Measurements from ENCODE around the gene PLA2G15. TPM values are rescaled to one million over a fixed set of nuclear protein-coding genes. Genes with fewer than 3 reads are reported as not detected.
A peak's percentile ranks its signal among the peaks of the same experiment; 100 is the strongest.

PLA2G15 gene, protein sequence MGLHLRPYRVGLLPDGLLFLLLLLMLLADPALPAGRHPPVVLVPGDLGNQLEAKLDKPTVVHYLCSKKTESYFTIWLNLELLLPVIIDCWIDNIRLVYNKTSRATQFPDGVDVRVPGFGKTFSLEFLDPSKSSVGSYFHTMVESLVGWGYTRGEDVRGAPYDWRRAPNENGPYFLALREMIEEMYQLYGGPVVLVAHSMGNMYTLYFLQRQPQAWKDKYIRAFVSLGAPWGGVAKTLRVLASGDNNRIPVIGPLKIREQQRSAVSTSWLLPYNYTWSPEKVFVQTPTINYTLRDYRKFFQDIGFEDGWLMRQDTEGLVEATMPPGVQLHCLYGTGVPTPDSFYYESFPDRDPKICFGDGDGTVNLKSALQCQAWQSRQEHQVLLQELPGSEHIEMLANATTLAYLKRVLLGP
- polyA plus RNA-seq (ENCODE audit: insufficient read length in 4 of 4), result 10 to 100 TPM; 21.6 to 27.0 (median 22.9) TPM

DNA sequence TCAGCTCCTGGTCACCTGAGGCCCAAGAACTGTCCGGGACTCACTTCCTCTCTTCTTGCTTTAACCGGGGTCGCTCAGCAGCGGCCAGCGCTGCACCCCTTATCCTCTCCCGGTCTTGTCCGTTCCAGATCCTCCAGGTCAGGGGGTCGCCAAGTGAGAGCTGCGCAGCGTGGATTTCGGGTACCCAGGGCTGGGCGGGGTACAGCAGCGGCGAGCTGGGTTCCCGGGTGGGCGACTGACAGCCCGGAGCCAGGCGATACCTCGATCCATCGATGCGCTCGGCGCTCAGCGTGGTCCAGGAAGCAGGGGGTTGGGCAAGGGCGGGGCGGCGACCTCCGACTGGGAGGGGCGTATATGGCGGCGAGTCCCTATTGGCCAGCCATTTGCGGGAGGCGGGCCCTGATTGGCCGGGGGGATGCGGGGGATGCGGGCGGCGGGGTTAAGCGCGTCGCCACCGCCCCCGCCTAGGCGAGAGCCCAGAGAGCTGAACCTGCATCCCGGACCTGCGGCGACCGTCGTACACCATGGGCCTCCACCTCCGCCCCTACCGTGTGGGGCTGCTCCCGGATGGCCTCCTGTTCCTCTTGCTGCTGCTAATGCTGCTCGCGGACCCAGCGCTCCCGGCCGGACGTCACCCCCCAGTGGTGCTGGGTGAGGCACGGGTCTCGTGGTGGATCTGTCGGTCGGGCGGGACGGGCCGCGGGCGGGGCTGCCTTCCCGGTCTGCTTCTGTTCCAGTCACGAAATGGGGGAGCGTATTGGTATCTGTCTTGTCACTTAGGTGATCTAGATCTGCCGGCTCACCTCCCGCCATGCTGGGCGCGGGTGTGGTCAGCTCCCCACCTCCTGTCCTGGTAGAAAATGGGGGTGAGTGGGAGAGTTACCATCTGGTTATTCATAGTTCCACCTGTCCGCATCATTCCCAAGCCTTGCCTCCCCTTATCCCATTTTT lies at the start of gene PLA2G15:
TSS of gene PLA2G15 (plus strand) at position 471 of the 951 bp plus-strand sequence. CDS start at position 525, 54 bp downstream.
- peak in 2 of 4 donors; percentile 90 to 92 for DNase-seq (ENCODE audit: low read depth in 4 of 4, low spot score in 2 of 4)

DNA sequence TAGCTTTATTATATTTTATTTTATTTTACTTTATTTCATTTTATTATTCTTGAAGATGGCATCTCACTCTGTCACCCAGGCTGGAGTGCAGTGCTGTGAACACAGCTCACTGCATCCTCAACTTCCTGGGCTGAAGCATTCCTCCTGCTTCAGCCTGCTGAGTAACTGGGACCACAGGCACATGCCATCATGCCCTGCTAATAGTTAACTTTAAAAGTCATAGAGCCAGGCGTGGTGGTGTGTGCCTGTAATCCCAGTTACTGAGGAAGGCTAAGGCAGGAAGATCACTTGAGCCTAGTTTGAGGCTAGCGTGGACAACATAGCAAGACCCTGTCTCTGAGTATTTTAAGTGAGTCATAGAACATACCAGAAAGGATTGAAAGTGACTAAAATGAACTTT lies 47.9 kb upstream of the PLA2G15 start:
- no peak for DNase-seq (ENCODE audit: low read depth in 4 of 4, low spot score in 2 of 4)

DNA sequence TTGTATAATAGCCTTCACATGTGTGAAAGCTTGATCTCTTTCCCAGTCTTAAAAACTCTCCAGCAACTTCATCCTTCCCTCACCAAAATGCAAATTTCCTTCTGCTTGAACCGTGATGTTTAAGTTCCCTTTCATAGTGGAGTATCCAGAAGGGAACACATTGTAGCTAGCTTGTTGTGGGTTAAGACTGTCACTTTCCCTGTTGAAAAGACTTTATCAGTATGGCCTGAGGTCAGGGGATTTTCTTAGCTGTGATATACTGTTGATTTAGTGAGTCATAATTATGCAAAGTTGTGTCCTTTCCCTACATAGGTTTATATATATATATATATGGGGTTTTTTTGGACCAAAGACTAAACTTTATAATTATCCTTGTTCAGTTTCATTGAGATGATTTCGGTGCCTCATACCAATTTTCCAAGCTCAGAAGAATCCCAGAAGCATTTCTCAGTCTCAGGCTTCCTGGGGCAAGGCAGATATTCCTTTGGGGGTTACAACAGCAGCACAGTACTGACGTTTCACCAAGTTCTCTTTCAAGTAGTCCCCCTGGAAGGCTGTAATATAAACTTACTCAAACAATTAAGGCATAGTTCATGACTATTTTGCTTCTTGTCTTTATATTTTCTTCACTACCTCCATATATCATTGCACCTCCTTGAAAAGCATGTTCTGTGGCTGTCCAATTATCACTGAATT lies 44.9 kb upstream of the PLA2G15 start:
- no peak for DNase-seq (ENCODE audit: low read depth in 4 of 4, low spot score in 2 of 4)

- peak in 2 of 4 donors; percentile 9 to 24 for DNase-seq (ENCODE audit: low read depth in 4 of 4, low spot score in 2 of 4)
These were observed 43.1 kb upstream of the PLA2G15 start for GRCh38 chr16:68202091-68202519.

GRCh38 chr16:68206245-68206644 lies 38.9 kb upstream of the PLA2G15 start:
- DNase-seq (ENCODE audit: low read depth in 4 of 4, low spot score in 2 of 4), result no peak

DNA sequence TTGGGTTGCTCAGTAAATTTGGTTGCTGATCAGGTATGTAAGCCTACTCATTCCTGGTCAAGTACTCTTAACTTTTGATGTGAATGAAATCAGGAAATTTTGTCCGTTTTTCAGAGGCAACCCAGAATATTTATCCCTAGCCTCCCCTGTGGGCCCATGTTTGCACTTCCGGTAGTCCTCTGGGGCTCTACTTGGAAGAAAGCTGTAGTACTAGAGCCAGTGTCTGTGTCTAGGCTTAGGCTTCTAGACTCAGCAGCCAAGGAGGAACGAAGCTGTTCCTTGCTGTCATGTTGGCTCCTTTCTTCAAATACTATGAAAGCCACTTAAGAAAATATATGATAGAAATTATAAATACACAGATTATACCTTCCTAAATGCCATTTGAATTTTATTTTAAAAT lies 30.4 kb upstream of the PLA2G15 start:
- DNase-seq (ENCODE audit: low read depth in 4 of 4, low spot score in 2 of 4), result no peak

DNA sequence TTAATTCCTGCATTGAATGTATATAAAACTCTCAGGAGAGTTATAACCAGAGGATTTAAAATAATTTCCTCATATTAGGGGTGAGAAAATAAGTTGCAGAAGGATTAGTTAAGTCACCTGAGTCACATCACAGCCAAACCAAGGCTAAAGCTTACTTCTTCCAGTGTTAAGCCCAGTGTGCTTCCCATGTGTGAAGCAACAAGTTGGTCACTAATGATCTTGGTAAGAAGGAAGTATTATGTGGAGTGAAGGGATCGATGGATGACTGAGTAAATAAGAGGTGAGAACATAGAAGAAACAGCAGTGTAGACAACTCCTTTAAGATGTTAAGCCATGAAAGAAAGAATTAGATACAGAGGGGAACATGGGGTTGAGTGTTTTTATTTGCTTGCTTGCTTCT lies 29.9 kb upstream of the PLA2G15 start:
- no peak for DNase-seq (ENCODE audit: low read depth in 4 of 4, low spot score in 2 of 4)

DNA sequence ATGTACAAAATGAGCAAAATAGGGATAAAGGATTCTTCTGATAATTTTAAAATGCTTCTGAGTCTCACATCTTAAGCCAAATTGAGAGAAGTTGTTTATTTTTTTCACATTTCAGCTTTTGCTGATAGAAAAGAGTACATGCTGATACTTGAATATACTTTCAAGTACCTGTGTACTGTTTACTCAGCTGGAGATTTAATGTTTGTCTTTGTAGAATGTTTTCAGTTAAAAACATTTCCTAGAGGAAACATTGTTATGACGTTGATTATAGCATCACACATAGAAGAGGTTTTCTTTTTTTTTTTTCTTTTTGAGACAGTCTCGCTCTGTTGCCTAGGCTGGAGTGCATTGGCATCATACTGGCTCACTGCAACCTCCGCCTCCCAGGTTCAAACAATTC lies 28.9 kb upstream of the PLA2G15 start:
- no peak for DNase-seq (ENCODE audit: low read depth in 4 of 4, low spot score in 2 of 4)

DNA sequence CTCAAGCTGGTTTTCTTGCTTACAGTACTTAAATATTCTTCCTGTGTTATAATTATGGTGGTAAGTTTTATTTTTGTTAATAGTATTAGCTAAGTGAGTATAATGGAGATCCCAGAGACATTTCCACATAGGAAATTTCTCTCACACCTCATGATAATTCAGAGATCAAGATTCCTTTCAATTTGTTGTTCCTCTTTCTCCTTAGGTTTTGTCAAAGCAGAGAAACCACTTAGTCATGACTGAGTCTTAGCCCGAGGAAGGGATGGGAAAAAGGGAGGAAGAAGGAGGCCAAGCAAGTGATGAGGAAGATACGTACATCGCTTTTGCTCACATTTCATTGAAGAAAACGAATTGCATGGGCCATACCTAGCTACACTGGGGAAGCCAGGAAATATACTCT lies 27.7 kb upstream of the PLA2G15 start:
- no peak for DNase-seq (ENCODE audit: low read depth in 4 of 4, low spot score in 2 of 4)

- no peak for DNase-seq (ENCODE audit: low read depth in 4 of 4, low spot score in 2 of 4)
These were observed 25.3 kb upstream of the PLA2G15 start for GRCh38 chr16:68219725-68220351.

DNA sequence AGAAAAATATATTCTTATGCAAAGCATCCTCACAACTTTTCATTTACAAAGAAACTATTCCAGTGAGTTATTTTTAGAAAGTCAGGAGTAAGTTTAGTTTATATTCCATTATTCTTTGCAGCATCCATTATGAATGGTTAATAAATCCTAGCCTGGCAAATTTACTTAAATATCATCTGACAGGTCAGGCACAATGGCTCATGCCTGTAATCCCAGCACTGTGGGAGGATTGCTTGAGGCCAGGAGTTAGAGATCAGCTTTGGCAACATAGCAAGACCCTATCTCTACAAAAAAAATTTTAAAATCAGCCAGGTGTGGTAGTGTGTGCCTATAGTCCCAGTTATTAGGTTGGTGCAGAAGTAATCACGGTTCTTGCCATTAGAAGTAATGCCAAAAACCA lies 22.1 kb upstream of the PLA2G15 start:
- no peak for DNase-seq (ENCODE audit: low read depth in 4 of 4, low spot score in 2 of 4)

DNA sequence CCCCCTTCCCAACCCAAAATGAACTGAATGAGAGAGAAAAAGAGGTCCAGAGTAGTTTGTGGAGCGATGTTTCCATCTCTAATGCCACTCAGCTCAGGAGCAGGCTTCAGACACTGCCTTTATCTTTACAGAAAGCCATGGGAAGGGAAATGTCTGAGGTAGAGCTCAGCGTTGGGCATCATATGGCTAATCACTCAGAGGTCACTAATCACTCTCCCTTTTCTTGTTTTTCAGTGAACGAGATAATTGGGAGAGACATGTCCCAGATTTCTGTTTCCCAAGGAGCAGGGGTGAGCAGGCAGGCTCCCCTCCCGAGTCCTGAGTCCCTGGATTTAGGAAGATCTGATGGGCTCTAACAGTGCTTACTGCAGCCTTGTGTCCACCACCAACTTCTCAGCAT lies 19.1 kb upstream of the PLA2G15 start:
- no peak for DNase-seq (ENCODE audit: low read depth in 4 of 4, low spot score in 2 of 4)

DNA sequence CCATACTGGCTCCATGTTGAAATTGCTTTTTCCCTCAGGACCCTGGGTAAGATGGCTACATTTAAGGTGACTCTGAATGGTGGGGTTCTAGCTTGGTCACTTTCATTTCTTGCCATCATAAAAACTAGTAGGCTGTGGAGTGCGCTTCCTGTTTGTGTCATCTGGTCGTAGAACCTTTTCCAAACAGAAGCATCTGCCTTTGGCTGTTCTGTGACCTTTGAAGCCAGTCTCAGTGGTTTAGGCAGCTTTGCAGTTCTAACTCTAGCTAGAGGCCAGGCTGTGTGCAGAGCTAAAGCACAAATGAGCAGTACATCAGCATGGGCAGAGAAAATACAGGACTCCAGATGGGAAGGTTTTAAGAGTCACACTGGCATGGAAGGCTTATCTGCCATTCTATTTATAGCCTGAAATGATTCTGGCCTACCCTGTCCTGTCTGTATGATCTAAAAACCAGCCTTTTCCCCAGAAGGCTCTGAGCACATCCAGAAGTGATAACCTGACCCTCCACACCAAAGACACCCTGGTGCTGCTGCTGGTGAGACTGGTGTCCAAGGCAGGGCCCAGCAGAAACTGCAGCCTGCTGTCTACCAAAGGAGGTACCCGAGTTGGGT lies 17.9 kb upstream of the PLA2G15 start:
- DNase-seq (ENCODE audit: low read depth in 4 of 4, low spot score in 2 of 4), result no peak

DNA sequence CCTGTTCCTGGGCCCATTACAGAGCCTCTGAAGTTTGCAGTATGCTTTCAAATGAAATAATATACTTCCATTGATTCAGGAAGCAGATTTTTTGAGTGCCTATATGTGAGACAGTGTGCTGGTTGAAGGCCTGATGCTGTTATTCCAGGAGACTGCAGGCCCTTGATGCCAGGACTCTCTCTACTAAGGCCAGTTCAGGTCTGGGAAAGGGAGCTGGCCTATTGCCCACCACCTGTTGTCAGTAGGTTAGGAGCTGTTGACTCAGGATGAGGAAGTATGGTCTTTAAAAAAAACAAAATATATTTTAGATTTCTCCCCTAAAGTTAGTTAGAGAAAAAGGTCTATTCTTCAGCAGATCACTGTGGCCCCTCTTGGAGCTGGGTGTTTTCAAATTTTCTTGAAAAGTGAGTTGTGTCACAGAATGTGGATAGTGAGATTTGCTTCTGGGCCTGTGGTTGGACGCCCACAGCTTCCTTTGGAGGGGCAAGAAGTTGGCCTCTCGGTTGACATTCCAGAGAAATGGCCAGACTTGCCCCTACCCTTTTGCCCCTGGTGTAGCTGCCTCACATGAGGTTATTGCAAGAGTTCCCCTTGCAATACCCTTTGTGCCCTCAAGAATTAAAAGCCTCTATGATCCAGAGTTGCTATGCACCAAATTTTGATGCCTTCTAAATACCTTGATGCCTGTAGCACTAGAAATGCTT lies 17.2 kb upstream of the PLA2G15 start:
- DNase-seq (ENCODE audit: low read depth in 4 of 4, low spot score in 2 of 4), result no peak

GRCh38 chr16:68228652-68229051 lies 16.5 kb upstream of the PLA2G15 start:
- no peak for DNase-seq (ENCODE audit: low read depth in 4 of 4, low spot score in 2 of 4)

DNA sequence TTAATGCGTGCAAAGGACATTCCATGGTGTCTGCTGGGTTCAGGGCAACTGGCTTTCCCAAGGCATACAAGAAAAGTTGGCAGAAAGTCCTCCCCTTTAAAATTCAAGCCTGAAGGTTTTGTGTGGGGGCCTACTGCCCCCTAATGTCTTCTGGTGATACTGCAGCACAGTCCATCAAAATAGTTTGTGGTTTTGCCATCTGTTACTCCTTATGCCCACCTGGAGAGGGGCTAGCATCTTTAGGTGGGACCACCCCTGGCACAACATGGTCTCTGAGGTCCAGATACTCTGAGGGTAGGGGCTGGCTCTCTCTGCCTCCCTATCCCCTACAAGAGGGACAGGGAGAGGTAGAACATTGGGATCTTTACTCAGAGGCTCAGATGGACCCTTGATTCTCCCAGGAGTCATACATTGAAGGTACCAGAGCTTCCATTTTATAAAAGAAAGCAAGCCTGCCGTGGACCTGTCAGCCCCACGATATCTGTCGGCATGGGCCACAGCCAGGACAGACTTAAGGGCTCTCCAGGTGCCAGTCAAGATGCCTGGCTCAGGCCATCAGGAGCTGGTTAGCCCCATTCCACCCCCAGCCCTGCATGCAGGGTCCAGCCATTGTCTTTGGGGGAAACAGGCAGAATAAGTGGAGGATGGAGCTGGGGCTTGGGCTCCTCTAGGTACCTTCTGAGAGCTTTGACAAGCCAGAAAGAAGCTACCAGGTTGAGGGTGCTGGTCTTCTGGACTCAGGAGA lies 15.6 kb upstream of the PLA2G15 start:
- DNase-seq (ENCODE audit: low read depth in 4 of 4, low spot score in 2 of 4), result peak in 2 of 4 donors; percentile 41 to 51

DNA sequence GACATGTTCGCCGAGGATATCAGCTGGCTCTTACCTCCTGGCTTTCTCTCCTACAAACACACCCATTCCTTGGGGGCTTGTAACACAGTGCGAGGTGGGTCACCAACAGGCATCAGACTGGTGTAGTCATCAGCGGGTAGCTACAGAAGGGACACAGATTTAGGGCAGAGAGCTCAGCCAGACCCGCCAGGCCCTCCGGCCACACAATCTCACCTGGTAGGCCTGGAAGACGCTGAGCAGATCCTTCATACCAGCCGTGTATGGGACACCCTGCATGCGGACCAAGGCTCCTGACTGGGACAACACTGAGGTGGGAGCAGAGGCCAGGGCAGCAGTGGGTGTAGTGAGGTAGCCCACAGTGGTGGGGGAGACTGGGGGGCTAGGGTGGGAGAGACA lies 15.0 kb upstream of the PLA2G15 start:
- no peak for DNase-seq (ENCODE audit: low read depth in 4 of 4, low spot score in 2 of 4)

- no peak for DNase-seq (ENCODE audit: low read depth in 4 of 4, low spot score in 2 of 4)
These were observed 14.2 kb upstream of the PLA2G15 start for GRCh38 chr16:68230956-68231355.

Measured in left renal cortex interstitium (tissue), 4 donors.